Osteoblast (primary cell): ENCODE results near the gene SVOPL. TPM values are rescaled to one million over a fixed set of nuclear protein-coding genes. Genes with fewer than 3 reads are reported as not detected.

Source experiments
- DNase-seq: peaks from one replicate; pipeline ENCODE4 v3.0.0; 2011; ENCODE audit warnings: low spot score, mixed read lengths; ENCODE audit not compliant: insufficient read length; ENCODE audit errors: missing footprints
- H2AFZ ChIP-seq: 2 replicates; pipeline ENCODE4 v1.6.0; 2011; ENCODE audit warnings: mild to moderate bottlenecking, low read length
- H3K27ac ChIP-seq: 2 replicates; pipeline ENCODE4 v1.5.1; 2011; ENCODE audit warnings: mild to moderate bottlenecking, low read depth, low read length, moderate library complexity
- H3K27me3 ChIP-seq: 2 replicates; pipeline ENCODE4 v1.6.0; 2012; ENCODE audit warnings: mild to moderate bottlenecking, control low read depth, inconsistent platforms, low read length, moderate library complexity; ENCODE audit not compliant: insufficient read depth
- H3K36me3 ChIP-seq: 2 replicates; pipeline ENCODE4 v1.5.1; 2011; ENCODE audit warnings: mild to moderate bottlenecking, low read length, control low read depth, moderate library complexity; ENCODE audit not compliant: insufficient read depth
- H3K4me1 ChIP-seq: 2 replicates; pipeline ENCODE4 v1.5.1; 2011; ENCODE audit warnings: mild to moderate bottlenecking, low read length, control low read depth, moderate library complexity; ENCODE audit not compliant: insufficient read depth
- H3K4me2 ChIP-seq: 2 replicates; pipeline ENCODE4 v1.6.0; 2011; ENCODE audit warnings: mild to moderate bottlenecking, low read length; ENCODE audit not compliant: insufficient read depth
- H3K4me3 ChIP-seq: fragments of 200-600 bp; sonication (generic); 3 replicates; pipeline ENCODE4 v1.5.1; 2012; ENCODE audit warnings: mild to moderate bottlenecking, low read length, inconsistent platforms; ENCODE audit not compliant: insufficient read depth
- H3K79me2 ChIP-seq: 2 replicates; pipeline ENCODE4 v1.6.0; 2012; ENCODE audit warnings: mild to moderate bottlenecking, low read length, control low read depth, inconsistent platforms; ENCODE audit not compliant: insufficient read depth
- H3K9me3 ChIP-seq: 2 replicates; pipeline ENCODE4 v1.5.1; 2011; ENCODE audit warnings: low read depth, low read length, control low read depth
- H4K20me1 ChIP-seq: 2 replicates; pipeline ENCODE4 v1.6.0; 2012; ENCODE audit warnings: mild to moderate bottlenecking, low read length, control low read depth; ENCODE audit not compliant: insufficient read depth
- CTCF ChIP-seq: IDR thresholded peaks from 2 replicates; pipeline ENCODE4 v1.5.1; 2011; ENCODE audit warnings: mild to moderate bottlenecking, low read depth, low read length, moderate library complexity; ENCODE audit errors: extremely low read depth
- total RNA-seq: library from RNA; depleted of rRNA; stranded (reverse); fragments of >200 nt; gene quantifications from 2 replicates; pipeline ENCODE4 v1.2.3, GENCODE V29; 2012

Gene SVOPL
- total RNA-seq, 1 donor, result not detected

- Histone ChIP-seq H3K4me2 (no peak overlapping the region), H3K9me3 (no peaks in the 10 kb centered on the region), H3K79me2 (no peaks in the 10 kb centered on the region), H3K4me1 (peaks cover 6% of the 10 kb centered on the region), H3K27me3 (no peaks in the 10 kb centered on the region), H3K27ac (no peak overlapping the region), H3K36me3 (peaks cover 9% of the 10 kb centered on the region), H4K20me1 (no peaks in the 10 kb centered on the region), H3K4me3 (no peak overlapping the region), H2AFZ (no peak overlapping the region)
- DNase-seq, result no peak
- no peak for TF ChIP-seq CTCF
These were observed 127.4 kb downstream of the SVOPL start for GRCh38 chr7:138573741-138574140.

- no peak overlapping the region for H3K4me2 ChIP-seq
- H3K36me3 ChIP-seq, result peaks cover 9% of the 10 kb centered on the region
- H3K27ac ChIP-seq, result no peak overlapping the region
- H3K9me3 ChIP-seq, result no peaks in the 10 kb centered on the region
- no peak for TF ChIP-seq CTCF
- no peak overlapping the region for H2AFZ ChIP-seq
- no peak for DNase-seq
- H4K20me1 ChIP-seq, result no peaks in the 10 kb centered on the region
- no peaks in the 10 kb centered on the region for H3K4me1 ChIP-seq
- H3K27me3 ChIP-seq, result no peaks in the 10 kb centered on the region
- H3K79me2 ChIP-seq, result no peaks in the 10 kb centered on the region
- H3K4me3 ChIP-seq, result no peak overlapping the region
These were observed 130.4 kb downstream of the SVOPL start for GRCh38 chr7:138570715-138571114.

GRCh38 chr7:138569418-138569817 lies 131.7 kb downstream of the SVOPL start:
- Histone ChIP-seq H3K27me3 (no peaks in the 10 kb centered on the region), H3K9me3 (peaks cover 4% of the 10 kb centered on the region), H4K20me1 (no peaks in the 10 kb centered on the region), H2AFZ (no peak overlapping the region), H3K4me3 (no peak overlapping the region), H3K4me2 (no peak overlapping the region), H3K4me1 (no peaks in the 10 kb centered on the region), H3K27ac (no peak overlapping the region), H3K79me2 (no peaks in the 10 kb centered on the region), H3K36me3 (peaks cover 16% of the 10 kb centered on the region)
- TF ChIP-seq CTCF, result no peak
- DNase-seq, result no peak

GRCh38 chr7:138568655-138569054 lies 132.5 kb downstream of the SVOPL start:
- no peak for DNase-seq
- no peak overlapping the region for H2AFZ ChIP-seq
- no peak overlapping the region for H3K4me2 ChIP-seq
- no peaks in the 10 kb centered on the region for H3K4me1 ChIP-seq
- no peak for TF ChIP-seq CTCF
- H4K20me1 ChIP-seq, result no peaks in the 10 kb centered on the region
- no peaks in the 10 kb centered on the region for H3K79me2 ChIP-seq
- H3K27ac ChIP-seq, result no peak overlapping the region
- H3K4me3 ChIP-seq, result no peak overlapping the region
- peaks cover 18% of the 10 kb centered on the region for H3K36me3 ChIP-seq
- H3K9me3 ChIP-seq, result peaks cover 4% of the 10 kb centered on the region
- no peaks in the 10 kb centered on the region for H3K27me3 ChIP-seq
